NCI-H146 treated with DMSO at 0.1 percent for 48 hours (cell line): ENCODE measurements around the gene RAMP1.

ENCODE experiments used
- DNase-seq: peaks from one replicate; lab custom pipeline; 2025; ENCODE audit not compliant: unreplicated experiment; lab: John Stamatoyannopoulos, UW

RAMP1 gene

DNA sequence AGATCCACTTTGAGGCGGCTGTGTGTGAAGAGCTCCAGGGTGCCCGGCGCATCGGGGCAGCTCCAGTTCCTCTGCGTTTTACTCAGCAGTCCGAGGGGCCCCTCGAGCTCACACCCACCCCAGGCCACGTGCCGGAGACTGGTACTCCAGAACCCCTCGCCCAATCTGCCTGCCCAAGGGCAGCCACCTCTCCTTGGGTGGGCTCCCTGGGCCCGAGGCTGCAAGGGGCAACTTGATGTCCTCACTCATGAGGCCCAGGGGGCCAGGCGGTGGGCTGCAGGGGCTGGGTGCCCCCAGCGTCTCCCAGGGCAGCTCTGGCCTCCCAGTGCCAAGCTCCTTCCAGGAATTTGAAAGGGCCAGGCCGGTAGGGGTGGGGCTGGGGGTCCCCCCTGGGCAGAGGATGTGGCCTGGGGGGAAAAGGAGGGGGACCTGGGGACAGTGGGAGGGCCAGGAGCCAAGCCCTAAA lies 16.7 kb downstream of the RAMP1 start:
- DNase-seq, result no peak

DNA sequence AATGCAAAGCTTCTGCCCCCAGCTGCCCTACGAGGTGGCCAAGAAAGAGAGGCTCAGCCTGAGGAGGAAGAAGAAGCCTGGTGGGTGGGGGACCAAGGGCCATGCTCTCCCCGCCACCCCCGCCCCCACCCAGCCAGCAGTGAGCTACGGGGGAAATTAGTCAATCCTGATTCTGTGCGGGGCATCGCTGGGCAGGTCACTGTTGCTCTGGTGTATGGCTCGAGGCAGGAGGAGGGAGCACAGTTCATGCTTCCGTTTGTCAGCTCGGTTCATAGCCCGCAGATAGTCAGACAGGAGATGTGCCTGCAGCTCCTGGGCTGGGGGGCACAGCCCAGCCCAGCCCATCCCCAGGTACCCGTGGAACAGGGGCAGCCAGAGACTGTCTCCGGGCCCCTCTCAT lies 17.1 kb downstream of the RAMP1 start:
- DNase-seq, result no peak

DNA sequence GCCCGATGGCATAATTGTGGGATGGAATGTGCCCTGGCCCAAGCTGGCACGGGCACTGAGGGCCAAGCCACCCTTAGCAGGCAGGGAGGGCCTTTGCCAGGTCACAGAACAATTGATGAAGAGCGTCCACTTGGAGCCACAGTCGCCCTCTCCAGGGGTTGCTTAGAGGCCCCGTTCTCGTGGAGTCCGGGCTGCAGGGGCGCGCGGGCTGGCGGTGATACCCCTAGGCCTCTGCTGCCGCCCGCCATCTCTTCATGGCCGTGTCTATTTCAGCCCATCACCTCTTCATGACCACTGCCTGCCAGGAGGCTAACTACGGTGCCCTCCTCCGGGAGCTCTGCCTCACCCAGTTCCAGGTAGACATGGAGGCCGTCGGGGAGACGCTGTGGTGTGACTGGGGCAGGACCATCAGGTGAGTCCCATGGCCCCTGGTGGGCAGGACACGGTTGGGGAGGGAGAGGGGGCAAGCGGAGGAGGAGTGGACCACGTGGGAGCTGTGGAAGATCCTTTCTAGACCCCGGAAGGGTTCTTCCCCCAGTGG lies 17.6 kb downstream of the RAMP1 start:
- no peak for DNase-seq

DNA sequence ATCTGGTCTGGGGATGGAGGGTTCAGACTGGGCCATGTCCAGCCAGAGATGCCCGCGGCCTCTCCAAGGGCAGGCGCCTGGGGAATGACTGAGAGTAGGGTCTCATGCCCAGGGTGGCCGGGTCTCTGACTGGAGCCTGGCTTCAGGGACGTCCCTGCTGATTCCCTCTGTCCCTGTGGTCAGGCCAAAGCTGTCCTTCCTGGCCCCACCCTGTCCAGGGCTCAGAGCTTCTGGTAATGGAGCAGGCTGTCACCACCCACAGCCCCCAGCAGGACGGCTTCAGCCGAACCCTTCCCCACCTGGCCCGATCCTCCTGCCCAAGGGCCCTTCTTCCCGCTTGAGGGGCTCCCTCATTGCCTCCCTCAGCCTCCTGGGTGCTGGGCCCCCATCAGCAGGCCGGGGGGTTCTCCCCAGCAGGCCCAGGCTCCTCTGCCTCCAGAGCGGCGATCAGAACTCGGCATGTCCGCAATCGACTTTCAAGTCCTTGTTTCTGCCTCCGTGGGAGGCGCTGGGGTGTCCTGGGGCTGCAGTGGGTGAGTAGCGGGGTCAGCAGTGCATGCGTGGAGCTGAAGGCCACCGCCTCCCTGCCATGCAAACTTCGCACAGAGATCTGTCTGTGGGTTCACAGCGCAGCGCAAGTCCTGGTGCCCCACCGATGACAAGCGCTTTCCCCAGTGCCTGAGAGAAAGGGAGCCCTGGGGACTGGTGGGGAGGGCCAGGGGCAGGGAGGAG lies 18.3 kb downstream of the RAMP1 start:
- no peak for DNase-seq

DNA sequence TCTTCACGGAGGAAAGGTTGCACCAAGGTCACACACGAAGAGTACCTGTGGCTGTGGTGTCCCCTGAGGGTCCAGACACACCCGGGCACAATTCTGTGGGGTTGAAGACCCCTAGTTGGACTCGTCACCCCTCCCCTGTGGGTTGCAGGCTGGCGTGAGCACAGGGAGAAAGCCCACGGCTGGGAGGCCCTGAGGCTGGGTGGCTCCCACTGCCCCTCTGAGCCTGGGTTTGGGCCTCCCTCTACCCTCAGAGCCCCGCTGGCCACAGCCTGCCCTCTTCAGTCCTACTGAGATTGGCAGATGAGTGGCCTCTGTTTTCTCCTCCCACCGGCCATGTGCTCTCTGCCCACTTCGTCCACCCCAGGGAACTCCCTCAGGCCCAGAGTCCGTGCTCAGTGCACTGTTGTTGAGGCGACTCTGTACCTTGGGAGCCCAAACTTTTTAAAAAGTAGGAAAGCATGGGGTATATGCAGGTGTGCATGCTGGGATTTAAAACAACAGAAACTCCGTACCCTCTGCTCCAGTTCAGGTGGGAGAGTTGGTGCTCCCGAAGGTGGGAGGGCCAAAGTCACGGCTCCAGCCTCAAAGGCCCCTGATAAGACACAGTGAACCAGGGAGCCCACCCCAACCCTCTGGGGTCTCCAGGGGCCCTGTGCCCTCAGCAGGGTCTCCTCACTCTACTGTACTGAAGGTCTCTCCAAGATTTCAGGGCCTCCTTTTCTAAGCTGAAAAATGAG lies 19.1 kb downstream of the RAMP1 start:
- DNase-seq, result no peak

DNA sequence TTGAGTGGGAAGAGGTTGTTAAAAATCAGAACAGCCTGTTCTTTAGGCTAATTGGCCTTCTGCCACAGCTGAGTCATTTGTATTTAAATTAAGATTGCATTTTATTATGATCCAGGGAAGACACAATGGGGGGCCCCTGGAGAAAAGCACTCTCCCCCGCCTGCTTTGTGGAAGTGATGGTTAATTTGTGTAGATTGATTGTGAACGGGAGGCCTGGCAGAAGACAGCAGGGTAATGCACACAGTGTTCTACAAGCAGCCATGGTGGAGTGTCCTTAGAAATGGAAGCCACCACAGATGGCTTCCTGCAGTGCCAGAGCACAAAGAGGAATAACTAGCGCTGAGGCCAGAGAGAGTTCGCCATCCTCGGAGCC lies 19.6 kb downstream of the RAMP1 start:
- DNase-seq, result peak; percentile 68

DNA sequence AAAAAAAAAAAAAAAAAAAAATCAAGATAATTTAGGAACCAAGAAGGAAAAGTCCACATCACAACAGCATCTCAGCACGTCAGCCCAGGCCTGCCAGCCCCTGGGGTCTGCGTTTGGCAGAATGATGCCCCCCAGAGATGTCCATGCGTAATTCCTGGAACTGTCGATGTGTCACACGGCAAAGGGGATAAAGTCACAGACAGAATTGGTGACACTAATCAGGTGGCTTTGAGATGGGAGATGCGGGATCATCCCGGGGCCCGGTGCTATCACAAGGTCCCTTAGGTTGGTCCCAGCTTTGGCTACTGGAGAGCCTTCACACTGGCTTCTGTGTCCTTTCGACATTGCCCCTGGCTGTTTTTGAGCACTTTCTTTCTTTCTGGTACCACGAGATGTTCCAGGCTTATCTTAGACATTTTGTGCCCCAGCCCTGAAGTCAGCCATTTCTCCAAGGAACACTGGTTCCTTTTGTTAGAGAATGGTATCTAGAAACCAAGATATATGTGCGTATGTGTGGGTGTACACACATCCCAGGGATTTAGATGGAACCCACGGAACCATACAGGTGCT lies 20.7 kb downstream of the RAMP1 start:
- DNase-seq, result no peak

DNA sequence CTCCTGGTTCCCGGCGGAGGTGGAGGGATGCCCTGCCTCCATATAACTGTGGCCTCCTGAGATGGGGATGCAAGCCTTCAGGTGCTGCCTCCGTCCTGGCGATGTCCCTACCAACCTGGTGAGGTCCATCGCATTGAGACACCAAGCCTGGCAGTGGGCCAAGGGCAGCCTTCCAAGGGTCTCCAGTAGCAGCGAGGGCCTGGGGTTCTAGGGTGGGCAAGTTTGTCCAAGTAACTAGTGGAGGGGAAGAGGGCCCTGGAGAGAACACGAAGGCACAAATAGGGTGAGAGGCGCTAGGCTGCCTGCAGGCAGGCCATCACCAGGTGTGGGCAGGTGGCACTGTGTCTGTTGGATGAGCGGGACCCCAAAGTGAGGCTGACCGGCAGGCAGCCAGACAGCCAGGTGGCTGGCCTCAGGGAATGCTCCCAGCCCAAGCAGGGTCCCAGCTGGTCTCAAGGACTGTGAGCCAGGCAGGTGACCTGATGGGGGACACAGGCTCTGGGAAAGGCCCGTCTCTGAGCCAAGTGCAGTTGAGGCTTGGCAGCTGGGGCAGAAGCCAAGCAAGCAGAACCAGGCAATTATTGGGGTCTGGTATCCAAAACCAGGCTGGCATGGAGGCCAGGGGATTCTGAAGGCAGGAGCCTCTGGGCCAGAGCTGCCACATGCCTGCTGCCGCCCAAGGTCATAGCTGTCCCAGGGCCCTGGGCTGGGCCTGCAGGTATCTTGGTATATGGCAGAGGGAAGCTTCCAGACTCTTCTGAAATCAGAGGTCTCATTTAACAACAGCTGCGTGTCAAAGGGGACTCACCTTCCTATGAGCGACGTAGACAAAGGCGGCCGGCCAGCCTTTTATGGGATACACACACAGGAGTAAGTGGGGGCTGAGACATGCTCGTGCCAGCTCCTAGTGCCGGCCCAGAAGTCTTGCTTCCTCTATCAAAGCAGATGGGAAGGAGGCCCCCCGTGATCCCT lies 23.4 kb downstream of the RAMP1 start:
- DNase-seq, result no peak

DNA sequence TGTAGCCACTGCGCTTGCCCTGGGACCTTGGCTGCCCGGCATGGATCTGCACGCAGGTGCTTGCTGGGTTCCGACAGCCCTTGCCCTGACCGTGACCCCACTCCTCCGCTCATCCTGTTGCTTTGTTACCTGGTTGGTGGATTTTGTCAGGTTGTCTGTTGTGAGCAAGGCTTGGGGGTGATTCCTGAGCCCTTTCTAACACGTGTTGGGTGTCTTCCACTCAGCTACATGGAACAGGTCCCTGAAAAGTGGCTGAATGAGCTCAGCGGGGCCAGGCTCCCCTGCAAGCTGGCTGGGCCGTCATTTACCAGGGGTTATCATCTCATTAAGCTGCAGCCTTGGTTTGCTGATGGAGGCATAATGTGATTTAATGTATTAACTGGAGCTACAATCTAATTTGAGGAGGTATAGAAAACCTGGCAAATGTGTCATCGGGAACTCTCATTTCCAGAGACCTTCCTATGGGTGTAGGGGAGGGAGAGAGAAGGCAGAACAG lies 24.6 kb downstream of the RAMP1 start:
- no peak for DNase-seq

DNA sequence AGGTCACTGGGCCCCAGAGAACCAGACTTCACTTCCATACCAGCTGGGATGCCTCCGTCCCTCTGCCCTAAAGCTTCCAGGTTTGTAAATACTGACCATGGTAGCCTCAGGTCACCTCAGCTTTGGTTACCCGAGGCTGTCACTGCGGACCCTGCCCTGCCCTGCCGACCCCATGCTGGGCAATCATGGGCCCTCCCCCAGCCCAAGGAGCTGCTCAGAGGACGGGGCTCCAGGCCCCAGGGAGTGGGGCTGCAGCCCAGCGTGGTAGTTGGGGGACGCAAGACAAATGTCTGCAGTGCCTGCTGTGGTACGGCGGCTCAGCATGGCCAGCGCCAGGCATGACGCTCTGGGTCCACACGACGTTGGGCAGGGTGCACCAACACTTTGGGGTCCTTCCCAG lies 25.3 kb downstream of the RAMP1 start:
- no peak for DNase-seq

DNA sequence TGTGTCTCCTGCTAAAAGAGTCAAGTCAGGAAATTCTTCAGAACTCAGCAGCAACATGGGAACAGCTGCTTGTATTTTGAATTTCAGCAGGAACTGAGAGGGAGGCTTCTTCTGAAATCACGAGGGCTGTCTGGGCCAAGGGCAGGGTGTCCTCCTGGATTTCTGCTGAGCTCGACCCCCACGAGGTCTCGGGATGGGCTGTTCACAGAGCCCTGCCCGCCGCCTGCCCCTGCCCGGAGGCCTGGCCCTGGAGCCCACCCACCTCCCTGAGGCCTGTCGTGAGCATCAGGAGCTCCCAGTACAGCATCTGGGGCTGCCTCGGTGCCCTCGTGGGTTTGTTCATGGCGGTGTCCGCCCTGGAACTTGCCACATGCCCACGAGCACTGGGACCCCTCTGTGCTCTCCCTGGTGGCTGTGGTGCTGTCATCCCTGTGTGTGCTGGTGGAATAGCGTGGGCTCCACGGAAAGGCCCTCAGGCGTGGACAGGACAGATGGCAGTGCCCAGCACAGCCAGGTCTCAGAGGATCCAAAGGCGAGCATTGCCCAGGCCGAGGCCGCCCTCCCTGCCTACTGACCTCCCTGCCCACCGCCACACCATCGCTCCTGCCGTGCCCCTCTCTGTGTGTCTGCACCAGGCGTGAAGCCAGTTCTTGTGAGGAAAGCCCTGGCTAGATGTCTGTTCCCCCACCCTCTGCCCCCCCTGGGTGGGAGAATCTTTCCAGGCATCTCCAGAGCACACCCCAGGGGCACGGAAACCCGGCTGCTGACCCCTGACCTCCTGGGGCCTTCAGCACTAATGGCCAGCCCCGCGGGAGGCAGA lies 25.9 kb downstream of the RAMP1 start:
- DNase-seq, result no peak

DNA sequence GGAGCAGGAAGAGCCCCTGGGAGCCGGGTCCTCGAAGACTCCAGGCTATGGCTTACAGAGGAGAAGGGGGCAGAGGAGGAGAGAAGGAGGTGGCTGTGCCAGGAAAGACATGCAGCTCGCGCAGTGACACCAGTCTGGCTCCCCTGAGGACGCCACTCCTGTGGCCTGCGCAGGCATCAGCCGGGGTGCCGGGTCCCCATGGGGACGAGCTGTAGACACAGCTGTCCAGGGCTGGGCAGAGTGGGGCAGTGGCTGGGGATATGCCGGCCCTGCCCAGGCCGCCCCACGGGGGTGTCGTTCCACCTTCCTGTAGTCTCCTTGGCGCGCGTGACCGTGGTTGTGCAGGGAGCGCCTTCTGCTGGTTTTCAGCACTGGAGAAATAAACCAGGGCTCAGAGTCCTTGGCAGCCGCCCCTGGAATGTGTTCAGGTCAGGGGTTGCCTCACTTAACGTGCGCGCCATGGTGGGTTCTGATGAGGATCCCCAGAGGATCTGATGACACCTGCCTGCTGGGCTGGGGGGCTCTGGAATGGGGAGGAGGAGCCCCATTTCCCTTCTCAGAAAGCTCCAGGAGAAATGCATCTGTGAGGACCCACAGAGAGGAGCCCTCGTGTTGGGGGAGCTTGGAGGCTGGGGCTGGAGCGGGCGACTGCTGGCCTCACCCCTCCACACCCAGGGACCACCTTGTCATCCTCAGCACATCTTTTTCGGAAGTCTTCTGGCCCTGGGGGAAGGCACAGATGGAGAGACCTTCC lies 26.7 kb downstream of the RAMP1 start:
- no peak for DNase-seq

DNA sequence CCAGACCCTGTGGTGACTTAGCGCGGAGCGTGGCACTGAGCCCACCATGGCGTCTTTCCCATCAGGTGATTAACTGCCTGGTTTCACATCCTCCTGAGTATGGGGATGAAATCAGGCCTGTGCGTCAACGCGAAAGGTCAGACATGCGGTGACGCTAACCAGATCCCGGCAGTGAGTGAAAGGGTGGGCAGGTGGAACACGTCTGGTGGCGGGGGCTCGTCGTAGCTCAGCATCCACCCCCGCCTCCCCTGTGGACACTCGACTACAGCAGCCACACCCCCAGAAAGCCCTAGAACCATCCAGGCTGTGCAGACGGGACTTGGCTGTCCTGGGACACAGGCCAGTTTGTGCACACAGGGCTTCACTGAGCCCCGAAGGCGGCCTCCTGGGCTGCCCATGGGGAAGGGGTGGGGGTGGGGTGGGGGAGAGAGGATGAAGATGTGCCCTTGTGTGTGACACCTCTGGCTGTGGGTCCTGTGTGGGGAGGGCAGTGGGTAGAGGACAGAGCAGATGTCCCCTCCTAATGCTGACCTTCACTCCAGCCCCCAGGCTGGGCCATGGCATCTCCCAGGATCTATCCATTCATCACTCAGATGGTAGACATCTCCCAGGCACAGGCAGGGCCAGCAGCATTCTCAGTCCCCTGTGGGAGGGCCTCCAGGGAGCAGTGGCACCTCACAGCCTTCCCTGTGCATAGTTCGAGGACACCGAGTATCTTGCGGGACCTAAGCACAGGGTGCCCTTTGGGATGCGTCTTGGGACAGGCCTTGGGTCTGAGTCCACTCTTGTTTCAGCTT lies 27.5 kb downstream of the RAMP1 start:
- DNase-seq, result no peak

DNA sequence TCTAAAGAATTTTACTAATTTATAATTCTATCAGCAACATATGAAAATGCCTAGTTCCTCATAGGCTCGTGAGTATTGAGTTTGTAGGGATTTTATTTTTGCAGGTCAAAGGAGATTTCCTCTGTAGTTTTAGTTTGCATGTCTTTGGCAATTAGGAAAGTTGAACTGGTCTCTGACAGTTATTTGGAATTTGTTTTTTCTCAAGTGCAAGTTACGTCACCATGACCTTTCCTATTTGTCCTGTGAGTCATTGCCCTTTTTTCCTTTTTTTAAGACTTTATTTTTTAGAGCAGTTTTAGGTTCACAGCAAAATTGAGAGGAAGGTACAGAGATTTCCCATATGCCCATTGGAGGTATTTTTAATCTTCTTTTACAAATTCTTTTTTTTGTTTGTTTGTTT lies 29.0 kb downstream of the RAMP1 start:
- DNase-seq, result no peak

DNA sequence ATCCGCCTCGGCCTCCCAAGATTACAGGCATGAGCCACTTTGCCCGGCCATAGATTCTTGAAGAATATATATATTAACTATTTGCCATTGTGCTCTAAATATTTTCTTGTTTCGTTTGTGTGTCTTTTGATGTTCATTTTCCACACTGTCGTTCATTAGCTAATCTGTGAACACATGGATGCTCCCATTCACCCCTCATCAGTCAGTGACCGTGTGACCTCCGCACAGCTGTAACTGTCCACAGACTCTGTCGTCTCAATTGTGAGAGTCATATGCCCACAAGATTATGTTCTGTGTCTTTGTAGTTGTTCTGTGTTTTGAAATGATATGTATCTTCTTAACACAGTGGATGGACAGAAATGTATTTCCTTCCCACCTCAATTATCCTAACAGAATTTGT lies 29.6 kb downstream of the RAMP1 start:
- no peak for DNase-seq

DNA sequence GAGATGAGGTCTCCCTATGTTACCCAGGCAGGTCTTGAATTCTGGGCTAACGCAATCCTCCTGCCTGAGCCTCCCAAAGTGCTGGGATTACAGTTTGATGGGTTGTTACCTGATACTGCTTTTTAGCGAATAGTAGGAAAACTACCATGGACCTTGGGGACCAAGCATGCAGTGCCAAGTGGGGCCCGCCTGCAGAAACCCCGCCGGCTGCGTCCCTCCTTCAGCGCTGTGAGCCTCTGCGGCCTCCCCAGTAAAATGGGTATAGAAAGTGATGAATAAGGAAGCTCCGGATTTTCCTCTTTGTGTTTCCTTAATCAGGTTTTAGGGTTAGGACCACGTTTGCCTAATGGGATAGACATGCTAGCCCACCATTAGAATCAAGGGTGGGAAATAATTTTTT lies 30.4 kb downstream of the RAMP1 start:
- DNase-seq, result no peak

DNA sequence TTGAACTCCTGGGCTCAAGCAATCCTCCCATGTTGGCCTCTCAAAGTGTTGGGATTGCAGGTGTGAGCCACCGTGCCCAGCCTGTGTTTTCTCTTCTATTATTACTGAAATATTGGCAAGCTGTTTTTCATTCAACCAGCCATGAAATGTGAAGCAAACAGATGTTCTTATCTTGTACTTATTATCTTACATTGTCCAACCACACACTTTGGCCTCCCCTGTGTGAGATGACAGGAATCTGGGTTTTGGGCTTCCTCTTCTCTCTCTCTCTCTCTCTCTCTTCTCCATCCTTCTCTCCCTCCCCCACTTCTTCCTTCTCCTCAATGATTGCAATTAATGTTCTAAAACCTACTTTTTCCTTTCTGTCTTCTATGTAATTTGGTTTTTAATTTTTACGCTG lies 33.1 kb downstream of the RAMP1 start:
- DNase-seq, result no peak

DNA sequence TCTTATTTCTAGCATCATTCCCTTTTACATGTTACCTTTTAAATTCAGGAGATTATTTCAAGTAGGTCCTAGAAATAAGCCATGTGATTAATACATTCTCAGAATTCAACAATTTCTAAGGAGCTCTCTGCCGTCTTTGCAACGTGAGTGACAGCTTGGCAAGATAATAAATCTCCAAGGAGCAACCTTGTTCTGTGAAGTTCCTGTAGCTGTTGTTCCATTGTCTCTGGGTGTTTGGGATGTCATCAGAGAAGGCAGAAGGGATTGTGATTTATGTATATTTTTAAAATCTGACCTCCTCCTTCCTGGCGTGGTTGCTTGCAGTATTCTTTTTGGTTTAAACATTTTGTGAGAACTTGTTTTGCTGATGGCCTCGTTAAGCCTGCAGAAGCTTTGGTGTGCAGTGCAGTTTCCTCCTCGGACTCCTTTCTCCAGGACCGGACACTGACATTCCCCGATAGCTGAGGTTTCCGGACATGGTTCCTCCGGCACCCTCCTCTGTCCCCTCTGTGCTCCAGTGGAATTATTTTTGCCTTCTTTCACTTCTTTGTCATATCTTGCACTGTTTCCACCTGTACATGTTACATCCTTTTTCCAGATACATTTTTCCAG lies 33.7 kb downstream of the RAMP1 start:
- DNase-seq, result no peak
